Tibial nerve (tissue), 3 donors: ENCODE results near the gene SEPTIN1.

Source experiments
- CTCF ChIP-seq, 5 experiments: fragments of 200-600 bp in 3 of 5; fragments of 450-650 bp in 2 of 5; sonication (generic) in 3 of 5; IDR thresholded peaks; one replicate each; pipeline ENCODE4 v1.5.1; 2016 to 2019; ENCODE audit warnings: antibody characterized with exemption in 5 of 5, mild to moderate bottlenecking in 3 of 5, moderate library complexity in 2 of 5
- POLR2A ChIP-seq, 2 donors: fragments of 450-650 bp; IDR thresholded peaks; one replicate each; pipeline ENCODE4 v1.6.1; 2017; ENCODE audit warnings: antibody characterized with exemption in 2 of 2, mild to moderate bottlenecking in 2 of 2, moderate library complexity in 2 of 2

- TF ChIP-seq CTCF (IDR thresholded peaks at IDR 0.05) (no peak), POLR2A (IDR thresholded peaks at IDR 0.05) (no peak)
These were observed 22.5 kb downstream of the SEPTIN1 start for GRCh38 chr16:30359871-30360170.
